HG03520 (cell line): ENCODE measurements around the gene C1QTNF5.

ENCODE experiments used
- ATAC-seq: cut with Tn5 transposase; IDR thresholded peaks from one replicate; pipeline ENCODE4 v1.9.1; 2021; ENCODE audit warnings: mild to moderate bottlenecking, moderate library complexity; ENCODE audit not compliant: unreplicated experiment

Gene C1QTNF5

GRCh38 chr11:119318240-119319135, 22.2 kb downstream of the C1QTNF5 start:
- no peak for ATAC-seq

GRCh38 chr11:119317592-119318239, 23.0 kb downstream of the C1QTNF5 start:
- ATAC-seq = no peak

GRCh38 chr11:119316729-119317591, 23.7 kb downstream of the C1QTNF5 start, which contains the start of gene MCAM:
Gene MCAM, minus strand, starts transcription at chr11:119317130. Its CDS starts 29 bp downstream, at chr11:119317101.
- no peak for ATAC-seq

GRCh38 chr11:119316016-119316728, 24.5 kb downstream of the C1QTNF5 start:
- ATAC-seq = no peak

GRCh38 chr11:119315131-119316015, 25.3 kb downstream of the C1QTNF5 start:
- no peak for ATAC-seq

- no peak for ATAC-seq
Observed at GRCh38 chr11:119314726-119315125, 26.0 kb downstream of the C1QTNF5 start.

- ATAC-seq = no peak
Observed at GRCh38 chr11:119310682-119311052, 30.0 kb downstream of the C1QTNF5 start.

- ATAC-seq = no peak
Observed at GRCh38 chr11:119309953-119310681, 30.6 kb downstream of the C1QTNF5 start.

- no peak for ATAC-seq
Observed at GRCh38 chr11:119309411-119309810, 31.3 kb downstream of the C1QTNF5 start.

GRCh38 chr11:119307974-119308373, 32.7 kb downstream of the C1QTNF5 start:
- ATAC-seq = no peak

GRCh38 chr11:119307219-119307618, 33.5 kb downstream of the C1QTNF5 start:
- ATAC-seq = no peak

- ATAC-seq = no peak
Observed at GRCh38 chr11:119306373-119306890, 34.3 kb downstream of the C1QTNF5 start.

- ATAC-seq = no peak
Observed at GRCh38 chr11:119305556-119306372, 34.9 kb downstream of the C1QTNF5 start.

GRCh38 chr11:119303227-119303718, 37.4 kb downstream of the C1QTNF5 start:
- no peak for ATAC-seq

GRCh38 chr11:119300198-119300964, 40.3 kb downstream of the C1QTNF5 start:
- ATAC-seq = no peak

- no peak for ATAC-seq
Observed at GRCh38 chr11:119299416-119299815, 41.3 kb downstream of the C1QTNF5 start.

GRCh38 chr11:119298726-119299125, 42.0 kb downstream of the C1QTNF5 start:
- no peak for ATAC-seq
